GM23338 (cell line): ENCODE results near the gene ENOX2. TPM values are rescaled to one million over a fixed set of nuclear protein-coding genes. Genes with fewer than 3 reads are reported as not detected.

ENCODE experiments used
- ATAC-seq: fragments of 200-7000 bp; cut with Tn5 transposase; 3 replicates; pipeline ENCODE4 v1.9.1; 2020
- DNase-seq: peaks from one replicate; pipeline ENCODE4 v3.0.0-alpha.2; 2015; ENCODE audit warnings: low spot score
- H2AFZ ChIP-seq: fragments of 200-600 bp; sonication (generic); 2 replicates; pipeline ENCODE4 v1.8.0; 2016; ENCODE audit warnings: antibody characterized with exemption, mild to moderate bottlenecking, moderate library complexity
- H3F3A ChIP-seq: fragments of 200-600 bp; sonication (generic); replicated peaks from 2 replicates; pipeline ENCODE4 v1.8.0; 2017; ENCODE audit warnings: antibody characterized with exemption, mixed run types, low read depth
- H3K27ac ChIP-seq: fragments of 200-600 bp; sonication (generic); 2 replicates; pipeline ENCODE4 v1.6.1; 2016; ENCODE audit warnings: low read depth
- H3K27me3 ChIP-seq: fragments of 200-600 bp; sonication (generic); 2 replicates; pipeline ENCODE4 v1.8.0; 2016; ENCODE audit warnings: mild to moderate bottlenecking, mixed run types, moderate library complexity; ENCODE audit not compliant: insufficient read depth
- H3K36me3 ChIP-seq: fragments of 200-600 bp; sonication (generic); 2 replicates; pipeline ENCODE4 v1.8.0; 2016; ENCODE audit warnings: mild to moderate bottlenecking; ENCODE audit not compliant: insufficient read depth
- H3K4me1 ChIP-seq: fragments of 200-600 bp; sonication (generic); 2 replicates; pipeline ENCODE4 v1.8.0; 2016; ENCODE audit warnings: mild to moderate bottlenecking, moderate library complexity; ENCODE audit not compliant: insufficient read depth
- H3K4me2 ChIP-seq: fragments of 200-600 bp; sonication (generic); 2 replicates; pipeline ENCODE4 v1.7.1; 2017; ENCODE audit warnings: mixed run types
- H3K4me3 ChIP-seq: fragments of 200-600 bp; sonication (generic); 2 replicates; pipeline ENCODE4 v1.6.1; 2016; ENCODE audit warnings: mixed run types
- H3K79me2 ChIP-seq: fragments of 200-600 bp; sonication (generic); replicated peaks from 2 replicates; pipeline ENCODE4 v1.8.0; 2017; ENCODE audit warnings: mild to moderate bottlenecking; ENCODE audit not compliant: insufficient read depth
- H3K9me2 ChIP-seq: fragments of 200-600 bp; sonication (generic); 2 replicates; pipeline ENCODE4 v1.8.0; 2017; ENCODE audit not compliant: insufficient read depth
- H4K20me1 ChIP-seq: fragments of 200-600 bp; sonication (generic); replicated peaks from 2 replicates; pipeline ENCODE4 v1.8.0; 2017; ENCODE audit warnings: mild to moderate bottlenecking; ENCODE audit not compliant: insufficient read depth
- H3K27ac Mint-ChIP-seq: 2 replicates; pipeline ENCODE4 v1.8.0; 2020; ENCODE audit warnings: inconsistent platforms, mild to moderate bottlenecking, moderate library complexity, mixed read lengths
- H3K27me3 Mint-ChIP-seq: 3 replicates; pipeline ENCODE4 v1.8.0; 2022; ENCODE audit warnings: low read depth, mild to moderate bottlenecking, moderate library complexity, mixed read lengths, inconsistent platforms; ENCODE audit not compliant: insufficient read depth, poor library complexity
- H3K36me3 Mint-ChIP-seq: 3 replicates; pipeline ENCODE4 v1.8.0; 2021; ENCODE audit warnings: low read depth, mild to moderate bottlenecking, inconsistent platforms, moderate library complexity, mixed read lengths
- H3K4me1 Mint-ChIP-seq: 3 replicates; pipeline ENCODE4 v1.8.0; 2020; ENCODE audit warnings: mild to moderate bottlenecking, inconsistent platforms, mixed read lengths
- H3K4me3 Mint-ChIP-seq: 3 replicates; pipeline ENCODE4 v1.8.0; 2021; ENCODE audit warnings: moderate library complexity, mild to moderate bottlenecking, inconsistent platforms, mixed read lengths
- H3K9me3 Mint-ChIP-seq: 3 replicates; pipeline ENCODE4 v1.8.0; 2020; ENCODE audit warnings: moderate library complexity, mild to moderate bottlenecking, inconsistent platforms, mixed read lengths
- CREB1 ChIP-seq: fragments of 250-450 bp; sonication (Bioruptor Pico); IDR thresholded peaks from 2 replicates; pipeline ENCODE4 v1.5.0; 2020; ENCODE audit warnings: low read depth, mild to moderate bottlenecking, moderate library complexity
- EZH2 ChIP-seq: fragments of 200-600 bp; sonication (generic); IDR thresholded peaks from one replicate; pipeline ENCODE4 v1.8.0; 2017; ENCODE audit warnings: antibody characterized with exemption, mild to moderate bottlenecking, low read depth; ENCODE audit not compliant: unreplicated experiment
- EZH2phosphoT487 ChIP-seq: fragments of 200-600 bp; sonication (generic); IDR thresholded peaks from one replicate; pipeline ENCODE4 v1.8.1; 2018; ENCODE audit warnings: antibody characterized with exemption; ENCODE audit not compliant: unreplicated experiment
- NANOG ChIP-seq: IDR thresholded peaks from 2 replicates; pipeline ENCODE4 v1.6.1; 2016; ENCODE audit warnings: antibody characterized with exemption, borderline replicate concordance
- STAT1 ChIP-seq: IDR thresholded peaks from one replicate; pipeline ENCODE4 v1.6.1; 2016; ENCODE audit warnings: antibody characterized with exemption; ENCODE audit not compliant: unreplicated experiment
- ZNF114 ChIP-seq: fragments of 250-450 bp; sonication (Bioruptor Pico); IDR thresholded peaks from 2 replicates; pipeline ENCODE4 v1.5.0; 2020; ENCODE audit warnings: mild to moderate bottlenecking, moderate library complexity
- ZNF331 ChIP-seq: fragments of 250-450 bp; sonication (Bioruptor Pico); IDR thresholded peaks from 2 replicates; pipeline ENCODE4 v1.5.0; 2020; ENCODE audit warnings: low read depth, mild to moderate bottlenecking, moderate library complexity
- polyA plus RNA-seq: library from polyadenylated mRNA; unstranded; fragments of >200 nt; fragmentation: Nextera tagmentation; extraction: Ambion mirVana; gene quantifications from 2 replicates; pipeline ENCODE4 v1.2.1, GENCODE V29; 2016
- total RNA-seq: library from RNA; depleted of rRNA; stranded (reverse); fragments of >200 nt; shearing (Covaris generic); gene quantifications from 2 replicates; pipeline ENCODE4 v1.2.3, GENCODE V29; 2014
- TF ChIP-seq, protein P1 (sequence below): IDR thresholded peaks from one replicate; pipeline ENCODE4 v1.6.1; 2018; ENCODE audit warnings: antibody characterized with exemption; ENCODE audit not compliant: unreplicated experiment
- TF ChIP-seq, protein P2 (sequence below): IDR thresholded peaks from 2 replicates; pipeline ENCODE4 v1.6.1; 2016; ENCODE audit warnings: antibody characterized with exemption
- TF ChIP-seq, protein P3 (sequence below), 2 experiments: fragments of 200-600 bp in 1 of 2; sonication (generic) in 1 of 2; conservative IDR thresholded peaks; 2 replicates each; pipeline versions ENCODE4 v1.5.1 to v1.6.1; 2016 to 2017; ENCODE audit warnings: antibody characterized with exemption in 2 of 2, low read depth in 2 of 2, mild to moderate bottlenecking in 2 of 2, moderate library complexity in 1 of 2

The ENOX2 gene
- total and polyA plus RNA-seq, 2 experiments from 2014 or later: 9.6 to 11.2 TPM

DNA sequence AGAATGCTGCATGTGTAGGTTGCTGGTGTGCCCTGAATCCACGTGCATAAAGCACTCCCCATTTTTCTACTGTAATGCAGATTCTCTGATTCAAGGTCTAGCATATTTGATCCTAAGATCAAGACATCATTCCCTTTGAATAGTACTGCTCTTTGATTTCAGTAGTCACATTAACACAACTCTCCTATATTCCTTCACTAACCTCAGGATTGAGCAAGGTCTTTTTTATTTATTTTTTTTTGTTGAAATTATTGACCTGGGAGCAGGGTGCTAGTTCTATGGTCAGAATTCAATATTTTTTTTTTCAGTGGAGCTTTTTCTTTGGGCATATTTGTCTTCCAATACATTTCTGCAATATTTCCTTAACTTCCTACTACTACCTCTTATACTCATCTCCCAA, 255.5 kb downstream of the ENOX2 start:
- Mint-ChIP-seq H3K4me3 (no peak overlapping the region), H3K4me1 (no peaks in the 10 kb centered on the region), H3K27me3 (no peaks in the 10 kb centered on the region), H3K27ac (no peak overlapping the region), H3K36me3 (no peaks in the 10 kb centered on the region), H3K9me3 (no peaks in the 10 kb centered on the region)
- Histone ChIP-seq H3K4me2 (no peak overlapping the region), H3K4me1 (no peaks in the 10 kb centered on the region), H3K9me2 (no peaks in the 10 kb centered on the region), H2AFZ (no peak overlapping the region), H3K4me3 (no peak overlapping the region), H3F3A (no peaks in the 10 kb centered on the region), H3K27ac (no peak overlapping the region), H4K20me1 (no peaks in the 10 kb centered on the region), H3K79me2 (no peaks in the 10 kb centered on the region), H3K27me3 (no peaks in the 10 kb centered on the region), H3K36me3 (no peaks in the 10 kb centered on the region)
- no peak for DNase-seq
- TF ChIP-seq ZNF114 (CRISPR knock-in tag) (no peak), EZH2 (no peak), STAT1 (no peak), EZH2phosphoT487 (no peak), ZNF331 (CRISPR knock-in tag) (no peak), CREB1 (CRISPR knock-in tag) (no peak), NANOG (no peak)
- TF ChIP-seq, protein P1, sequence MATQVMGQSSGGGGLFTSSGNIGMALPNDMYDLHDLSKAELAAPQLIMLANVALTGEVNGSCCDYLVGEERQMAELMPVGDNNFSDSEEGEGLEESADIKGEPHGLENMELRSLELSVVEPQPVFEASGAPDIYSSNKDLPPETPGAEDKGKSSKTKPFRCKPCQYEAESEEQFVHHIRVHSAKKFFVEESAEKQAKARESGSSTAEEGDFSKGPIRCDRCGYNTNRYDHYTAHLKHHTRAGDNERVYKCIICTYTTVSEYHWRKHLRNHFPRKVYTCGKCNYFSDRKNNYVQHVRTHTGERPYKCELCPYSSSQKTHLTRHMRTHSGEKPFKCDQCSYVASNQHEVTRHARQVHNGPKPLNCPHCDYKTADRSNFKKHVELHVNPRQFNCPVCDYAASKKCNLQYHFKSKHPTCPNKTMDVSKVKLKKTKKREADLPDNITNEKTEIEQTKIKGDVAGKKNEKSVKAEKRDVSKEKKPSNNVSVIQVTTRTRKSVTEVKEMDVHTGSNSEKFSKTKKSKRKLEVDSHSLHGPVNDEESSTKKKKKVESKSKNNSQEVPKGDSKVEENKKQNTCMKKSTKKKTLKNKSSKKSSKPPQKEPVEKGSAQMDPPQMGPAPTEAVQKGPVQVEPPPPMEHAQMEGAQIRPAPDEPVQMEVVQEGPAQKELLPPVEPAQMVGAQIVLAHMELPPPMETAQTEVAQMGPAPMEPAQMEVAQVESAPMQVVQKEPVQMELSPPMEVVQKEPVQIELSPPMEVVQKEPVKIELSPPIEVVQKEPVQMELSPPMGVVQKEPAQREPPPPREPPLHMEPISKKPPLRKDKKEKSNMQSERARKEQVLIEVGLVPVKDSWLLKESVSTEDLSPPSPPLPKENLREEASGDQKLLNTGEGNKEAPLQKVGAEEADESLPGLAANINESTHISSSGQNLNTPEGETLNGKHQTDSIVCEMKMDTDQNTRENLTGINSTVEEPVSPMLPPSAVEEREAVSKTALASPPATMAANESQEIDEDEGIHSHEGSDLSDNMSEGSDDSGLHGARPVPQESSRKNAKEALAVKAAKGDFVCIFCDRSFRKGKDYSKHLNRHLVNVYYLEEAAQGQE: no peak
- TF ChIP-seq, protein P2, sequence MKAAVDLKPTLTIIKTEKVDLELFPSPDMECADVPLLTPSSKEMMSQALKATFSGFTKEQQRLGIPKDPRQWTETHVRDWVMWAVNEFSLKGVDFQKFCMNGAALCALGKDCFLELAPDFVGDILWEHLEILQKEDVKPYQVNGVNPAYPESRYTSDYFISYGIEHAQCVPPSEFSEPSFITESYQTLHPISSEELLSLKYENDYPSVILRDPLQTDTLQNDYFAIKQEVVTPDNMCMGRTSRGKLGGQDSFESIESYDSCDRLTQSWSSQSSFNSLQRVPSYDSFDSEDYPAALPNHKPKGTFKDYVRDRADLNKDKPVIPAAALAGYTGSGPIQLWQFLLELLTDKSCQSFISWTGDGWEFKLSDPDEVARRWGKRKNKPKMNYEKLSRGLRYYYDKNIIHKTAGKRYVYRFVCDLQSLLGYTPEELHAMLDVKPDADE: no peak
- TF ChIP-seq, protein P3, sequence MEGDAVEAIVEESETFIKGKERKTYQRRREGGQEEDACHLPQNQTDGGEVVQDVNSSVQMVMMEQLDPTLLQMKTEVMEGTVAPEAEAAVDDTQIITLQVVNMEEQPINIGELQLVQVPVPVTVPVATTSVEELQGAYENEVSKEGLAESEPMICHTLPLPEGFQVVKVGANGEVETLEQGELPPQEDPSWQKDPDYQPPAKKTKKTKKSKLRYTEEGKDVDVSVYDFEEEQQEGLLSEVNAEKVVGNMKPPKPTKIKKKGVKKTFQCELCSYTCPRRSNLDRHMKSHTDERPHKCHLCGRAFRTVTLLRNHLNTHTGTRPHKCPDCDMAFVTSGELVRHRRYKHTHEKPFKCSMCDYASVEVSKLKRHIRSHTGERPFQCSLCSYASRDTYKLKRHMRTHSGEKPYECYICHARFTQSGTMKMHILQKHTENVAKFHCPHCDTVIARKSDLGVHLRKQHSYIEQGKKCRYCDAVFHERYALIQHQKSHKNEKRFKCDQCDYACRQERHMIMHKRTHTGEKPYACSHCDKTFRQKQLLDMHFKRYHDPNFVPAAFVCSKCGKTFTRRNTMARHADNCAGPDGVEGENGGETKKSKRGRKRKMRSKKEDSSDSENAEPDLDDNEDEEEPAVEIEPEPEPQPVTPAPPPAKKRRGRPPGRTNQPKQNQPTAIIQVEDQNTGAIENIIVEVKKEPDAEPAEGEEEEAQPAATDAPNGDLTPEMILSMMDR (conservative IDR thresholded peaks at IDR 0.05; ENCODE audit: low read depth in 2 of 2): no peak
- no peak for ATAC-seq
